Transverse colon (tissue), 4 donors: ENCODE measurements around the gene OR4E1. TPM values are rescaled to one million over a fixed set of nuclear protein-coding genes. Genes with fewer than 3 reads are reported as not detected.
"Not testable (repeated sequence)": the region's sequence is repeated elsewhere in the genome, so short reads cannot be mapped to it uniquely, and the experiment has no call there.

Source experiments
- DNase-seq: peaks from one replicate; pipeline ENCODE4 v3.0.0-alpha.2; 2019
- H3K27ac ChIP-seq, 4 donors: fragments of 200-600 bp; sonication (generic); 2 replicates each; pipeline ENCODE4 v1.5.1; 2016 to 2018; ENCODE audit warnings: inconsistent platforms in 4 of 4
- H3K27me3 ChIP-seq: fragments of 200-600 bp; sonication (generic); 2 replicates; pipeline ENCODE4 v1.5.1; 2017; ENCODE audit warnings: inconsistent platforms
- H3K36me3 ChIP-seq, 4 donors: fragments of 200-600 bp; sonication (generic); 2 replicates each; pipeline ENCODE4 v1.5.1; 2017 to 2019; ENCODE audit warnings: inconsistent platforms in 4 of 4
- H3K4me1 ChIP-seq, 4 donors: fragments of 200-600 bp; sonication (generic); 2 replicates each; pipeline ENCODE4 v1.5.1; 2017 to 2020; ENCODE audit warnings: inconsistent platforms in 4 of 4
- H3K4me3 ChIP-seq, 4 donors: fragments of 200-600 bp; sonication (generic); 1 replicate in 1 of 4; 2 replicates in 3 of 4; pipeline versions ENCODE4 v1.5.1 to v1.6.1; 2017 to 2019; ENCODE audit warnings: inconsistent platforms in 4 of 4
- H3K9me3 ChIP-seq, 2 donors: fragments of 200-600 bp; sonication (generic); 2 replicates each; pipeline ENCODE4 v1.5.1; 2017 to 2019; ENCODE audit warnings: inconsistent platforms in 2 of 2
- EP300 ChIP-seq: sonication (generic); formaldehyde crosslinking; IDR thresholded peaks from one replicate; pipeline ENCODE4 v1.6.1; 2017; ENCODE audit warnings: antibody characterized with exemption, low read depth
- POLR2A ChIP-seq: fragments of 450-650 bp; IDR thresholded peaks from one replicate; pipeline ENCODE4 v1.6.1; 2016; ENCODE audit warnings: antibody characterized with exemption, mild to moderate bottlenecking, moderate library complexity
- POLR2AphosphoS5 ChIP-seq, 3 donors: sonication (generic); formaldehyde crosslinking; IDR thresholded peaks; one replicate each; pipeline ENCODE4 v1.6.1; 2016; ENCODE audit warnings: antibody characterized with exemption in 3 of 3
- WGBS, 2 donors: methylation state at CpG; one replicate each; pipeline ENCODE4 v1.1.5; 2018; ENCODE audit warnings: low coverage in 1 of 2; 5-methylcytosine and 5-hydroxymethylcytosine counted together
- in situ Hi-C, 4 donors: fragments of 200-750 bp; cut with MboI; loops; one replicate each; pipeline versions ENCODE4 v1.15.0 to v1.15.1; 2017; ENCODE audit warnings: low sequenced_read_pairs in 3 of 4, low pct_ligation_motif_present in 1 of 4, low pct_unique_long_range_greater_than_20kb in 1 of 4
- intact Hi-C: fragments of 100-400 bp; cut with DNase I; formaldehyde crosslinking; loops from one replicate; pipeline ENCODE4 v1.15.1; 2023; ENCODE audit warnings: low total_unique reads
- total RNA-seq, 4 donors: library from RNA; depleted of rRNA; stranded (reverse); fragments of >200 nt; gene quantifications; one replicate each; pipeline ENCODE4 v1.1.0, GENCODE V29; 2016
- TF ChIP-seq, protein P1 (sequence below), 5 experiments: fragments of 200-600 bp in 3 of 5; fragments of 450-650 bp in 2 of 5; sonication (generic) in 3 of 5; IDR thresholded peaks; 1 replicate in 2 of 5; 2 replicates in 3 of 5; pipeline ENCODE4 v1.5.1; 2016 to 2017; ENCODE audit warnings: antibody characterized with exemption in 5 of 5, inconsistent platforms in 3 of 5, mild to moderate bottlenecking in 2 of 5, moderate library complexity in 1 of 5

Gene OR4E1
- total RNA-seq, 4 donors from 2014 or later: not detected

DNA sequence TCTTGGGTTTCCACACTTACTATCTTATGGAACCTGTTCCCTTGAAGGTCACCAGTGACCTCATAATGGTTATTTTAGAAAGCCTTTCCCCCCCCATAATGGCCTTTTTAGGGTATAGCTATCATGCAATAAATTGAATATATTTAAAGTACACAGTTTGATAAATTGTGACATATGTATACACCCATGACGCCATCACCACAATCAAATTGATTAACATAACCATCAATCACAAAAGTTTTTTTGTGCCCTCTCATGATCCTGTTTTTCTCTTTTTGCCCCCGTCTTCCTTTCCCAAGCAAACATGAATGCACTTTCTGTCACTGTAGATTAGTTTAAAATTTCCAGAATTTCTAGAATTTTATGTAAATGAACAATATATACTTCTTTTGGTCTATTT, 28.7 kb upstream of the OR4E1 start:
- WGBS, 2 donors: 72 to 76% methylated on average over 2 of the region's 2 CpGs
- Histone ChIP-seq H3K4me1 (peaks cover 0 to 49% (median 27%) of the 10 kb centered on the region in 4 donors), H3K36me3 (no peaks in the 10 kb centered on the region), H3K27me3 (no peaks in the 10 kb centered on the region), H3K9me3 (no peaks in the 10 kb centered on the region), H3K27ac (no peak overlapping the region), H3K4me3 (no peak overlapping the region)
- in situ Hi-C loops (no loop called here), intact Hi-C loops (no loop called here)
- no peak for DNase-seq
- TF ChIP-seq EP300 (no peak), POLR2A (no peak), POLR2AphosphoS5 (IDR thresholded peaks at IDR 0.05) (no peak)
- TF ChIP-seq, protein P1, sequence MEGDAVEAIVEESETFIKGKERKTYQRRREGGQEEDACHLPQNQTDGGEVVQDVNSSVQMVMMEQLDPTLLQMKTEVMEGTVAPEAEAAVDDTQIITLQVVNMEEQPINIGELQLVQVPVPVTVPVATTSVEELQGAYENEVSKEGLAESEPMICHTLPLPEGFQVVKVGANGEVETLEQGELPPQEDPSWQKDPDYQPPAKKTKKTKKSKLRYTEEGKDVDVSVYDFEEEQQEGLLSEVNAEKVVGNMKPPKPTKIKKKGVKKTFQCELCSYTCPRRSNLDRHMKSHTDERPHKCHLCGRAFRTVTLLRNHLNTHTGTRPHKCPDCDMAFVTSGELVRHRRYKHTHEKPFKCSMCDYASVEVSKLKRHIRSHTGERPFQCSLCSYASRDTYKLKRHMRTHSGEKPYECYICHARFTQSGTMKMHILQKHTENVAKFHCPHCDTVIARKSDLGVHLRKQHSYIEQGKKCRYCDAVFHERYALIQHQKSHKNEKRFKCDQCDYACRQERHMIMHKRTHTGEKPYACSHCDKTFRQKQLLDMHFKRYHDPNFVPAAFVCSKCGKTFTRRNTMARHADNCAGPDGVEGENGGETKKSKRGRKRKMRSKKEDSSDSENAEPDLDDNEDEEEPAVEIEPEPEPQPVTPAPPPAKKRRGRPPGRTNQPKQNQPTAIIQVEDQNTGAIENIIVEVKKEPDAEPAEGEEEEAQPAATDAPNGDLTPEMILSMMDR (IDR thresholded peaks at IDR 0.05): no peak

DNA sequence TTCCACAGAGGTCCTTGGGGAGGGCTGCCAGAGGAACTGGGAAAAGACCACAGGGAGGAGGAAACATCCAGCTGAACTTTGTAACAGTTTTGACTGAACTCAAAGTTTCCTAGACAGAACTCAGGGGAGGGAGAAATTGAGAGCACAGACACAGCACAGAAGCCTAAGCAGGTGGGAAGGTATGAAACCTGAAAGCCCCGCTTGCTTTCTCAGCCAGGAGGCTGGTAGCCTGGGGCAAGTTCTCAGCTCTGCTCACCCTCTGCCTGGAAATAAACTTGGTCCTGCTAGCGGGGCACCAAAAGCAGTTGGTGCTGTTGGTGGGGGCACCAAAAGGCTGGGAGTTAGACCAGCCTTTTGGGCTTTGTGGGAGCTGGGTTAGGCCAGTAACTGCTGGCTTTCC, 25.9 kb upstream of the OR4E1 start:
- Histone ChIP-seq H3K27me3 (no peaks in the 10 kb centered on the region), H3K9me3 (no peaks in the 10 kb centered on the region), H3K4me3 (no peak overlapping the region), H3K36me3 (no peaks in the 10 kb centered on the region), H3K27ac (peak overlapping the region; percentile 22 to 61 (median 45)), H3K4me1 (peaks cover 0 to 41% (median 25%) of the 10 kb centered on the region in 4 donors)
- TF ChIP-seq EP300 (no peak), POLR2A (no peak), POLR2AphosphoS5 (IDR thresholded peaks at IDR 0.05) (no peak)
- TF ChIP-seq, protein P1 (IDR thresholded peaks at IDR 0.05): no peak
- intact Hi-C loops: no loop called here
- in situ Hi-C loops: no loop called here
- DNase-seq: no peak
- WGBS, 2 donors: 67% methylated on average over 2 of the region's 2 CpGs; no CpG with 5 or more reads in 1 of the 2 donors

DNA sequence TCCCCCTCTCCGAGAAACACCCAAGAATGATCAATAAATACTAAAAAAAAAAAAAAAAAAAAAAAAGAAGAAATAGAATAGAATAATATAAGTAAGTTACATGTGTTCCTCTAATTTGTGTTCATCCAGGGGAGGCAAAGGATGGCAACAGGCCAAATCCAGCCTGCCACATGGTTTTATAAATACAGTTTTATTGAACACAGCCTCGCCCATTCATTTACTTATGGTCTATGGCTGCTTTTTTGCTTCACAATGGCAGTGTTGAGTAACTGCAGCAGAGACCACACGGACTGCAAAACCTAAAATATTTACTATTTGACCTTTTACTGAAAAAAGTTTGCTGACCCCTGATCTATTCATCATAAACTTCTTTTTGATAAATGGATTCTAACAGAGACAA, 24.9 kb upstream of the OR4E1 start:
- intact Hi-C loops, DNase-seq, H3K36me3 ChIP-seq, H3K27me3 ChIP-seq, H3K4me3 ChIP-seq, H3K9me3 ChIP-seq, in situ Hi-C loops: not testable (repeated sequence)
- H3K4me1 ChIP-seq: peaks cover 0 to 32% (median 17%) of the 10 kb centered on the region in 4 donors
- H3K27ac ChIP-seq: peak overlapping the region; percentile 6 to 61 (median 45)
- 24% methylated on average over 2 of the region's 3 CpGs; no CpG with 5 or more reads in 1 of the 2 donors for WGBS, 2 donors

DNA sequence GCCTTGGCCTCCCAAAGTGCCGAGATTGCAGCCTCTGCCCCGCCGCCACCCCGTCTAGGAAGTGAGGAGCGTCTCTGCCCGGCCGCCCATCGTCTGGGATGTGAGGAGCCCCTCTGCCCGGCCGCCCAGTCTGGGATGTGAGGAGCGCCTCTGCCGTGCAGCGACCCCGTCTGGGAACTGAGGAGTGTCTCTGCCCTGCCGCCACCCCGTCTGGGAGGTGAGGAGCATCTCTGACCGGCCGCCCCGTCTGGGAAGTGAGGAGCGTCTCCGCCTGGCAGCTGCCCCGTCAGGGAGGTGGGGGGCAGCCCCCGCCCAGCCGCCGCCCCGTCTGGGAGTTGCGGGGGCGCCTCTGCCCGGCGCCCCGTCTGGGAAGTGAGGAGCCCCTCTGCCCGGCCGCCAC, 24.0 kb upstream of the OR4E1 start:
- intact Hi-C loops, in situ Hi-C loops, DNase-seq, H3K27me3 ChIP-seq, H3K36me3 ChIP-seq, H3K9me3 ChIP-seq, H3K4me3 ChIP-seq: not testable (repeated sequence)
- 98% methylated on average over 30 of the region's 33 CpGs; no CpG with 5 or more reads in 1 of the 2 donors for WGBS, 2 donors
- peak overlapping the region in 2 of 4 donors; percentile 23 to 53 for H3K27ac ChIP-seq
- peaks cover 0 to 24% (median 14%) of the 10 kb centered on the region in 4 donors for H3K4me1 ChIP-seq

DNA sequence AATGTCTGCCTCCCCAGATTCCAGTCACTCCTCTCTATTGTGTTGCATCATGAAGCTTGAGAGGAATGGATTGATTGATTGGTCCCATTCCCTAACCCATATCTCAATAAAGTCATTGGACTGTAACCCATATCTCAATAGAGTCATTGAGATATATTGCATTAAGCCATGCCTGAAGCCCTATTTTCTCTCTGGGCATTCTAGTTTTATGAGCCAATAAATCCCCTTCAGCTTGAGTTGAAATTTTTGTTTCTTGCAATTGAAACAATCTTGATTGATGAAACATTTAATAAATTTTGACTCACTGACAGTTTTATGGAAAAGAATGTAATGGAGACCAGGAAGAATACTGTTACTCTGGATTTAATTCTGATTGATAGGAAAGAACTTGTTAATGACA, 20.8 kb upstream of the OR4E1 start:
- no peaks in the 10 kb centered on the region for H3K9me3 ChIP-seq
- H3K27me3 ChIP-seq: no peaks in the 10 kb centered on the region
- TF ChIP-seq POLR2AphosphoS5 (IDR thresholded peaks at IDR 0.05) (no peak), POLR2A (no peak), EP300 (no peak)
- TF ChIP-seq, protein P1 (IDR thresholded peaks at IDR 0.05): no peak
- H3K36me3 ChIP-seq: no peaks in the 10 kb centered on the region
- intact Hi-C loops (no loop called here), in situ Hi-C loops (no loop called here)
- DNase-seq: no peak
- H3K4me1 ChIP-seq: peaks cover 0 to 8% (median 6%) of the 10 kb centered on the region in 4 donors
- H3K4me3 ChIP-seq: no peak overlapping the region
- H3K27ac ChIP-seq: no peak overlapping the region
